Measurements from ENCODE around the gene ASCC1. TPM values are rescaled to one million over a fixed set of nuclear protein-coding genes. Genes with fewer than 3 reads are reported as not detected.
"Not testable (repeated sequence)": the region's sequence is repeated elsewhere in the genome, so short reads cannot be mapped to it uniquely, and the experiment has no call there.

Gene ASCC1
- total RNA-seq, 1 experiment from 2014 or later, result 27.8 TPM

DNA sequence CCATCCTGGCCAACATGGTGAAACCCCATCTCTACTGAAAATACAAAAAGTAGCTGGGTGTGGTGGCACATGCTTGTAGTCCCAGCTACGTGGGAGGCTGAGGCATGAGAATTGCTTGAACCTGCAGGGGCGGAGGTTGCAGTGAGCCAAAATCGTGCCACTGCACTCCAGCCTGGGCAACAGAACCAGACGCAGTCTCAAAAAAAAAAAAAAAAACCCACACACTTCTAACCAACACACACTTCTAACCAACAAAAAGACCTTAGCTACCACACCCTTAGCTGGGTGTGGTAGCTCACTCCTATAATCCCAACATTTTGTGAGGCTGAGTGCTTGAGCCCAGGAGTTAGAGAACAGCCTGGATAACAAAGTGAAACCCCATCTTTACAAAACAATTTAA, 93.9 kb downstream of the ASCC1 start:
- Histone ChIP-seq H3K27me3 (ENCODE audit: low read length) (no peaks in the 10 kb centered on the region), H3K9me2 (replicated peaks; ENCODE audit: insufficient read depth, low read length) (no peaks in the 10 kb centered on the region), H3K36me3 (ENCODE audit: insufficient read depth, low read length) (no peaks in the 10 kb centered on the region; the same call in 1 of the 2 replicates), H3K9ac (ENCODE audit: low read length) (no peak overlapping the region), H3K9me3 (ENCODE audit: low read length) (no peaks in the 10 kb centered on the region), H3K27ac (ENCODE audit: low read length) (no peak overlapping the region), H2AFZ (ENCODE audit: low read length) (no peak overlapping the region), H4K20me1 (ENCODE audit: insufficient read depth, low read depth, low read length) (no peaks in the 10 kb centered on the region), H3K79me2 (ENCODE audit: low read length) (no peaks in the 10 kb centered on the region), H3K4me3 (ENCODE audit: low read length) (no peak overlapping the region), H3K4me2 (ENCODE audit: low read depth, low read length, poor library complexity, severe bottlenecking) (no peak overlapping the region), H3K4me1 (ENCODE audit: low read length) (peaks cover 6% of the 10 kb centered on the region)
- DNase-seq, result no peak

DNA sequence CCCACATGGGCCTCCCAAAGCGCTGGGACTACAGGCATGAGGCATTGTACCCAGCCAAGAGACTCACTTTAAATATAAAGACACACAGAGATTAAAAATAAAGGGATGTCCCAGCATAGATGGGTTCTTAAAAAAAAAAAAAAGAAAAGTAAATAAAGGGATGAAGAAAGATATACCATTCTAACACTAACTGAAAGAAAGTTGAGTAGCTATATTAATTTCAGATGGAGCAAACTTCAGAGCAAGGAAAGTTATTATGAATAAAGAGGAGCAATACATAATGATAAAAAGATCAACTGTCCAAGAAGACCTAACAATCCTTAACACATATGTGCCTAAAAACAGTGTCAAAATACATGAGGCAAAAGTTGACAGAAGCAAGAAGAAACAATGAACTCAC, 94.7 kb downstream of the ASCC1 start:
- H3K4me2 ChIP-seq (ENCODE audit: low read depth, low read length, poor library complexity, severe bottlenecking), result no peak overlapping the region
- H3K4me3 ChIP-seq (ENCODE audit: low read length), result no peak overlapping the region
- no peaks in the 10 kb centered on the region for H3K27me3 ChIP-seq (ENCODE audit: low read length)
- peaks cover 4% of the 10 kb centered on the region; the same call in 1 of the 2 replicates for H3K36me3 ChIP-seq (ENCODE audit: insufficient read depth, low read length)
- no peaks in the 10 kb centered on the region for H4K20me1 ChIP-seq (ENCODE audit: insufficient read depth, low read depth, low read length)
- no peaks in the 10 kb centered on the region for H3K9me2 ChIP-seq (replicated peaks; ENCODE audit: insufficient read depth, low read length)
- no peaks in the 10 kb centered on the region for H3K79me2 ChIP-seq (ENCODE audit: low read length)
- no peak overlapping the region for H3K27ac ChIP-seq (ENCODE audit: low read length)
- H3K9ac ChIP-seq (ENCODE audit: low read length), result no peak overlapping the region
- peaks cover 3% of the 10 kb centered on the region for H3K9me3 ChIP-seq (ENCODE audit: low read length)
- no peak overlapping the region for H2AFZ ChIP-seq (ENCODE audit: low read length)
- DNase-seq, result no peak
- peaks cover 6% of the 10 kb centered on the region for H3K4me1 ChIP-seq (ENCODE audit: low read length)

DNA sequence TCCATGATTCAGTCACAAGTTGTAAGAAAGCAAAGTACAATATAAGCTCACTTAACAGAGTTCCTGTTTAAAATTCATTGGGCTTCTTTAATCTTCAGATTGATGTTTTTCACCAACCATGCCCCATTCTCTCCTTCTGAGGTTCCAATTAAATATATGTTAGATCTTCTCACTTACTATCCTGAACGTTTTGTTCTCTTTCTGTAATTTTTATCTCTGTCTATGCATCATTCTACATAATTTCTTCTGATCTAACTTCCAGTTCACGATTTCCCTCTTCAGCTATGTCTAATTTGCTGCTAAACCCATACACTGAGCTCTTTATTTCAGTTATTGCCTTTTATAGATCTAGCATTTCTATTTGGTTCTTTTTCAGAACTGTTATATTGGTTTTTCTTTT, 99.7 kb downstream of the ASCC1 start:
- no peaks in the 10 kb centered on the region for H4K20me1 ChIP-seq (ENCODE audit: insufficient read depth, low read depth, low read length)
- no peak overlapping the region for H2AFZ ChIP-seq (ENCODE audit: low read length)
- H3K9me2 ChIP-seq (replicated peaks; ENCODE audit: insufficient read depth, low read length), result no peaks in the 10 kb centered on the region
- peaks cover 6% of the 10 kb centered on the region for H3K9me3 ChIP-seq (ENCODE audit: low read length)
- no peak overlapping the region for H3K4me2 ChIP-seq (ENCODE audit: low read depth, low read length, poor library complexity, severe bottlenecking)
- H3K27ac ChIP-seq (ENCODE audit: low read length), result no peak overlapping the region
- no peak overlapping the region for H3K4me3 ChIP-seq (ENCODE audit: low read length)
- no peaks in the 10 kb centered on the region for H3K4me1 ChIP-seq (ENCODE audit: low read length)
- no peak overlapping the region for H3K9ac ChIP-seq (ENCODE audit: low read length)
- DNase-seq, result no peak
- peaks cover 9% of the 10 kb centered on the region; the same call in 1 of the 2 replicates for H3K36me3 ChIP-seq (ENCODE audit: insufficient read depth, low read length)
- H3K27me3 ChIP-seq (ENCODE audit: low read length), result no peaks in the 10 kb centered on the region
- H3K79me2 ChIP-seq (ENCODE audit: low read length), result no peaks in the 10 kb centered on the region

DNA sequence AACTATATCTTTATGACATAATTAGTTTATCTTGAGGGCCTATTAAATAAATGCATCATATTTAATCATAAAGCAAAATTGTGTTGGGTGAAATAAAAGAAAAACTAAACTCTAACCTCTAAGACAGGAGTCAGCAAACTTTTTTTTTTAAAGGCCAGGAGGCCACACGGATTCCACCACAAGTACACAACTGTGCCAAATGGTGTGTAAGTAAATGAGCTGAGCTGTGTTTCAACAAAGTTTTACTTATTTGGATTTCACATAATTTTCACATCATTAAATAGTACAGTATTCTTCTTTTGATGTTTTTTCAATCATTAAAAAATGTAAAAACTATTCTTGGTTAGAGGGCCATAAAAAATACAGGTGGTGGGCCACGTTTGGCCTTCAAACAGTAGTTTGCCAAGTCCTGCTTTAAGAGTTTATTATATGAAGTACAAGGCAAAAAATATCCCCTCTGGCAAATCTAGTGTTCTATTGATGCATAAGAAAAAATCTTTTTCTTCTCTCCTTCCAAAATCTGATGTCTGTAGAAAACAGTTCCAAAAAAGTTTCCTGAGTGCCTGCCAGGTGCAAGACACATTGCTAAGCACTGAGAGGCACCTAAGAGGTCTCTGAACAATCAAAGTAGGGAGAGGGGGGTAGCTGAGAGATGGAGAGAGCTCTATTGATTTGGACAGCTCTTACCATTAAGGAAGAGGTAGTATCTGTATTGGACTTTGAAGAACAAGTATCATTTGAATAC, 101.2 kb downstream of the ASCC1 start:
- Histone ChIP-seq H3K27me3 (ENCODE audit: low read length) (no peaks in the 10 kb centered on the region), H3K27ac (ENCODE audit: low read length) (no peak overlapping the region), H3K4me3 (ENCODE audit: low read length) (no peak overlapping the region), H2AFZ (ENCODE audit: low read length) (no peak overlapping the region), H3K4me2 (ENCODE audit: low read depth, low read length, poor library complexity, severe bottlenecking) (no peak overlapping the region), H3K9me3 (ENCODE audit: low read length) (peaks cover 6% of the 10 kb centered on the region), H3K9ac (ENCODE audit: low read length) (no peak overlapping the region), H4K20me1 (ENCODE audit: insufficient read depth, low read depth, low read length) (no peaks in the 10 kb centered on the region), H3K9me2 (replicated peaks; ENCODE audit: insufficient read depth, low read length) (no peaks in the 10 kb centered on the region), H3K4me1 (ENCODE audit: low read length) (no peaks in the 10 kb centered on the region), H3K79me2 (ENCODE audit: low read length) (no peaks in the 10 kb centered on the region), H3K36me3 (ENCODE audit: insufficient read depth, low read length) (peaks cover 9% of the 10 kb centered on the region; the same call in 1 of the 2 replicates)
- no peak for DNase-seq

DNA sequence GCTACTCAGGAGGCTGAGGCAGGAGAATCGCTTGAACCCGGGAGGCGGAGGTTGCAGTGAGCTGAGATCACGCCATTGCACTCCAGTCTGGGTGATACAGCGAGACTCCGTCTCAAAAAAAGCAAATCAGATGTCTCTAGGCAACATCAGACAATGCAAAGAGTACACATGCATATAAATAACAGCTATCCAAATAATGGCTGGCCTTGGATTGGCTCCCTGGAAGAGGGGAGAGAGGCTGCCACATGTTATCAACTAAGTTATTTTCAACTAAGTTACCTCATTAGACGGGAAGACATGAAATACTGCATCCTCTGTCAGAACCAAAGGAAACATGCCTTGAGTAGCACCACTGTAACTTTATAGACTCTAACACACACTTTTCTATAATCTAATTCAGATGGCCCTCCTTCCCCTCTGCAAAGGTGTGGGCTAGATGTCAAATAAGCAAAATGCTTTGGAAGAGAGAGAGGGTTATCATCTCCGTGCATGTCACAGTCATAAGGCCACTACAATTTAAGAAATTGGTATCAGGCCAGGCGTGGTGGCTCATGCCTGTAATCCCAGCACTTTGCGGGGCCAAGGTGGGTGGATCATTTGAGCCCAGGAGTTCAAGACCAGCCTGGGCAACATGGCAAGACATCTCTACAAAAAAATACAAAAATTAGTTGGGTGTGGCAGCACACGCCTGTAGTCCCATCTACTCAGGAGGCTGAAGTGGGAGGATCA, 105.2 kb downstream of the ASCC1 start:
- Histone ChIP-seq H3K79me2 (ENCODE audit: low read length) (no peaks in the 10 kb centered on the region), H4K20me1 (ENCODE audit: insufficient read depth, low read depth, low read length) (no peaks in the 10 kb centered on the region), H3K4me2 (ENCODE audit: low read depth, low read length, poor library complexity, severe bottlenecking) (no peak overlapping the region), H3K27ac (ENCODE audit: low read length) (no peak overlapping the region), H3K4me1 (ENCODE audit: low read length) (peaks cover 20% of the 10 kb centered on the region), H3K27me3 (ENCODE audit: low read length) (no peaks in the 10 kb centered on the region), H3K36me3 (ENCODE audit: insufficient read depth, low read length) (peaks cover 2% of the 10 kb centered on the region; the same call in 1 of the 2 replicates), H3K9me2 (replicated peaks; ENCODE audit: insufficient read depth, low read length) (no peaks in the 10 kb centered on the region), H3K9me3 (ENCODE audit: low read length) (no peaks in the 10 kb centered on the region), H2AFZ (ENCODE audit: low read length) (no peak overlapping the region), H3K4me3 (ENCODE audit: low read length) (no peak overlapping the region), H3K9ac (ENCODE audit: low read length) (no peak overlapping the region)
- no peak for DNase-seq

DNA sequence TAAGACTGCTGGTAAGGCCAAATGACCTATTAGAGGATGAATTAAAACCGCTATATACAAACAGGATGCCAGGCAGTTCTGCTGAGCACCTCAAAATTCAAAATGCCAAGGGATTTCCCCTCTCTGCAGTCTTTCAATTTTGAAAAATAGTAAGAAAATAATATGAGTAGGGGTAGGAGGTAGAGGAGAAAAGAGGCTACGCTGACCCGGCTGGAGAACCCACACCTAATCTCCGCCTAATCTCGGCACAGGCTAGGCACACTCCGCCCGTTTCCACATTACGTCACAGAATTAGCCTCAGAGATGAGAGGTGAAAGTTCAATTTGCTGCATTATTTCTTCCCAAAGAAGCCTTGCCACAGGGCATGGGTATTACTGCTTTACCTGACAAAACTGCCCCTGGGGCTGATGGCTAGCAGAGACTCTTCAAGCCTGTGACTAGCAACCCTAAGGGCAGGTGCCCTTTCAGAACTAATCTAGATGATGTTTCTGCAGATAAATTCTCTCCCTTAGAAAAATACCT, 106.4 kb downstream of the ASCC1 start:
- Histone ChIP-seq H3K4me3 (ENCODE audit: low read length) (no peak overlapping the region), H2AFZ (ENCODE audit: low read length) (no peak overlapping the region), H3K4me1 (ENCODE audit: low read length) (peaks cover 20% of the 10 kb centered on the region), H3K9me3 (ENCODE audit: low read length) (no peaks in the 10 kb centered on the region), H3K4me2 (ENCODE audit: low read depth, low read length, poor library complexity, severe bottlenecking) (no peak overlapping the region), H3K27me3 (ENCODE audit: low read length) (no peaks in the 10 kb centered on the region), H3K9me2 (replicated peaks; ENCODE audit: insufficient read depth, low read length) (no peaks in the 10 kb centered on the region), H4K20me1 (ENCODE audit: insufficient read depth, low read depth, low read length) (no peaks in the 10 kb centered on the region), H3K9ac (ENCODE audit: low read length) (no peak overlapping the region), H3K36me3 (ENCODE audit: insufficient read depth, low read length) (no peaks in the 10 kb centered on the region), H3K79me2 (ENCODE audit: low read length) (no peaks in the 10 kb centered on the region), H3K27ac (ENCODE audit: low read length) (no peak overlapping the region; the same call in 1 of the 2 replicates)
- no peak for DNase-seq

DNA sequence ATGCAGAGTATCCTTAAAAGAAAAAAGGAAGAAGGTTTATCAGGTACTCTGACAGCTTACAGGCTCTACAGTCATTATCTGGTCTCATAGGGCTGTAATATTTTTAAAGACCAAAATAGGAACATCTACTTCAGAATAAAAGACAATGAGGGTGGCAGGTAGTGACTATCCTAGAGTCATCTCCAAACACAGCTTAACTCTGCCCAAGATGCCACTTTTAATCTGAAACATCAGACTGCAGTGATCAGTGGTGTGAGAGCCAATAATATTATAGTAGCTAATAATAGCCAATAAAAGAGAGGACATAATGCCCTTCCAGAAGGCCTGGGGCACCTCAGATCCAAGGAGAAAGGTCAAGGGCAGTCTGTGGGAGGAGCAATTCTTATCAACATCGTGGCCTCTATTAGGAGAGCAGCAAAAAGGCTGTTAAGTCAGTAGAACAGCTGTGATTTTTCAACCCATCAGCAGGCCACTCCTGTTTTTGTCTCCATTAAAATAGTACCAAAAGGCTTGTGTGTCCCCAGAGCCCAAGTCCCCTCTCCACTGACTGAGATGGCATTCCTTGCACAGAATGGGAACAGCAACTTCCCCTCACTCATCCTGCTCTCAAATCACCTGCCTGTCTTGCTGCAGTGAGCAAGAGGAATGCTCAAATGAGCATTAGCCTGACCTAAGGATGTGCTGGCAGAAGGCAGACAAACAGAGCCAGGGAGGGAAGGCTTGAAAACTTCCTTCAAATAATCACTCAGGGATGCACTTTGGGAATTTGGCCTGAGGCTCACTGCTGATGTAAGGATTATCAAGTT, 107.0 kb downstream of the ASCC1 start:
- H2AFZ ChIP-seq (ENCODE audit: low read length), result no peak overlapping the region
- H3K9me2 ChIP-seq (replicated peaks; ENCODE audit: insufficient read depth, low read length), result no peaks in the 10 kb centered on the region
- H3K4me3 ChIP-seq (ENCODE audit: low read length), result no peak overlapping the region
- no peaks in the 10 kb centered on the region for H3K79me2 ChIP-seq (ENCODE audit: low read length)
- H3K36me3 ChIP-seq (ENCODE audit: insufficient read depth, low read length), result no peaks in the 10 kb centered on the region
- no peaks in the 10 kb centered on the region for H4K20me1 ChIP-seq (ENCODE audit: insufficient read depth, low read depth, low read length)
- no peaks in the 10 kb centered on the region for H3K9me3 ChIP-seq (ENCODE audit: low read length)
- H3K9ac ChIP-seq (ENCODE audit: low read length), result no peak overlapping the region
- H3K4me1 ChIP-seq (ENCODE audit: low read length), result peaks cover 20% of the 10 kb centered on the region
- H3K27me3 ChIP-seq (ENCODE audit: low read length), result no peaks in the 10 kb centered on the region
- H3K4me2 ChIP-seq (ENCODE audit: low read depth, low read length, poor library complexity, severe bottlenecking), result no peak overlapping the region
- peak overlapping the region; percentile 35; the same call in 1 of the 2 replicates for H3K27ac ChIP-seq (ENCODE audit: low read length)
- DNase-seq, result no peak

DNA sequence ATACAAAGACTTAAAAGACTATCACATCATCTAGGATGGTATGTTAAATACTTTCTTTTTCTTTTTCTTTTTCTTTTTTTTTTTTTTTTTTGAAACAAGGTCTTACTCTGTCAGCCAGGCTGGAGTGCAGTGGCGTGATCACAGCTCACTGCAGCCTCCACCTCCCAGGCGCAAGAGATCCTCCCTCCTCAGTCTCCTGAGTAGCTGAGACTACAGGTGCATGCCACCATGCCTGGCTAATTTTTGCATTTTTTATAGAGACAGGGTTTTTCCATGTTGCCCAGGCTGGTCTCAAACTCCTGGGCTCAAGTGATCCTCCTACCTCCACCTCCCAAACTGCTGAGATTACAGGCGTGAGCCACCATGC, 108.1 kb downstream of the ASCC1 start:
- H3K36me3 ChIP-seq (ENCODE audit: insufficient read depth, low read length); H3K9me3 ChIP-seq (ENCODE audit: low read length); H3K4me3 ChIP-seq (ENCODE audit: low read length); H3K27me3 ChIP-seq (ENCODE audit: low read length); H3K9me2 ChIP-seq (replicated peaks; ENCODE audit: insufficient read depth, low read length); H2AFZ ChIP-seq (ENCODE audit: low read length); H3K9ac ChIP-seq (ENCODE audit: low read length); DNase-seq; H3K4me2 ChIP-seq (ENCODE audit: low read depth, low read length, poor library complexity, severe bottlenecking); H4K20me1 ChIP-seq (ENCODE audit: insufficient read depth, low read depth, low read length); H3K79me2 ChIP-seq (ENCODE audit: low read length): not testable (repeated sequence)
- H3K27ac ChIP-seq (ENCODE audit: low read length), result peak overlapping the region; percentile 34; the same call in 1 of the 2 replicates
- peaks cover 20% of the 10 kb centered on the region for H3K4me1 ChIP-seq (ENCODE audit: low read length)

Data from Karpas-422 (cell line).